Activated CD4-positive, alpha-beta T cell treated with anti-CD3 and anti-CD28 coated beads, Interleukin-2, Interleukin-6, amounts not matched to agents 100 ng/mL and 50 ng/mL, durations not matched to agents 16 hours and 8 hours (primary cell): Measurements from ENCODE around the gene SPCS3.
"Not testable (repeated sequence)": the region's sequence is repeated elsewhere in the genome, so short reads cannot be mapped to it uniquely, and the experiment has no call there.

Experiments
- DNase-seq: peaks from one replicate; pipeline ENCODE4 v3.0.0-alpha.2; 2020

Gene SPCS3

DNA sequence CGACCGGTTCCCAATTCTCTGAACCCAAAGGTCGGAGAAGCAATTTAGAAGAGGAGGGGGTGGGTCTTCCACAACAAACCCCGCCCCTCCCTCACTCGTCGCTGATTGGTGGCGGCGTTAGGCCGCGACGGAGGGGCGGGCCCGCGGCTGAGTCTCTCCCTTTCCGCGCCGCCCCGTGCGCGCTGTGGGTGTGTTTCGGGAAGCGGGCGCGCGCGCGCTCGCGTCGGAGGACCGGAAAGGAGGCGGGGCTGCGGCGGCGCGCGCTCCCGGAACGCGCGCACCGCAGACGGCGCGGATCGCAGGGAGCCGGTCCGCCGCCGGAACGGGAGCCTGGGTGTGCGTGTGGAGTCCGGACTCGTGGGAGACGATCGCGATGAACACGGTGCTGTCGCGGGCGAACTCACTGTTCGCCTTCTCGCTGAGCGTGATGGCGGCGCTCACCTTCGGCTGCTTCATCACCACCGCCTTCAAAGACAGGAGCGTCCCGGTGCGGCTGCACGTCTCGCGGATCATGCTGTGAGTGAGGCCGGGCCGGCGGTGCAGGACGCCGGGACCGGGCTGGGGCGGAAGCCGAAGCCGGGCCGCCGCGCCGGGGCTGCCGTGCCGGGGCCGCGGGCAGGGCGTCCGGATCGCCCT, at the start of gene SPCS3:
Gene SPCS3 (plus strand): TSS at position 263 of the 636 bp plus-strand sequence. CDS start 111 bp downstream, at position 374.
- DNase-seq = peak; percentile 96

DNA sequence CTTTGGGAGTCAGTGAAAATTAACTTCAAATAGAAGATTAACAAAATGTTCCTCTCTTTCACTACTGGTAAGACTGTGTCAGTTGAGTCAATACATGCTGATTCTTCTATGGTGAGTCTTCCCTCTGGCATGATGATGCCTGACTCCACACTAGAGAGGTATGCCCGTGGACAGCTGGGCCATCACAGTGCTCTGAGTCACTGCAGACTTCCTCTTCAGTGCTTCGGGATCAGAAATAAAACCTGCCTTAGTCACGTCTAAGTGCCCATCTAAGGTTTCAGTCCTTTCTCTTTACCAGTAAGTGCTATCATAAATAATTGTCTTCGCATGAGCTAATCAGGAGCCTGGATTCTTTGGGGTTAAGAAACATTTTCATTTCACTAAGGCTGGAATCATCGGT, 49.1 kb upstream of the SPCS3 start:
- DNase-seq = no peak

- DNase-seq = no peak
Measured at GRCh38 chr4:176271749-176272148, 48.0 kb upstream of the SPCS3 start.

GRCh38 chr4:176272799-176273198, 47.0 kb upstream of the SPCS3 start:
- no peak for DNase-seq

GRCh38 chr4:176273736-176274135, 46.0 kb upstream of the SPCS3 start:
- no peak for DNase-seq

- DNase-seq = no peak
Measured at GRCh38 chr4:176274441-176274840, 45.3 kb upstream of the SPCS3 start.

GRCh38 chr4:176276710-176277109, 43.1 kb upstream of the SPCS3 start:
- no peak for DNase-seq

DNA sequence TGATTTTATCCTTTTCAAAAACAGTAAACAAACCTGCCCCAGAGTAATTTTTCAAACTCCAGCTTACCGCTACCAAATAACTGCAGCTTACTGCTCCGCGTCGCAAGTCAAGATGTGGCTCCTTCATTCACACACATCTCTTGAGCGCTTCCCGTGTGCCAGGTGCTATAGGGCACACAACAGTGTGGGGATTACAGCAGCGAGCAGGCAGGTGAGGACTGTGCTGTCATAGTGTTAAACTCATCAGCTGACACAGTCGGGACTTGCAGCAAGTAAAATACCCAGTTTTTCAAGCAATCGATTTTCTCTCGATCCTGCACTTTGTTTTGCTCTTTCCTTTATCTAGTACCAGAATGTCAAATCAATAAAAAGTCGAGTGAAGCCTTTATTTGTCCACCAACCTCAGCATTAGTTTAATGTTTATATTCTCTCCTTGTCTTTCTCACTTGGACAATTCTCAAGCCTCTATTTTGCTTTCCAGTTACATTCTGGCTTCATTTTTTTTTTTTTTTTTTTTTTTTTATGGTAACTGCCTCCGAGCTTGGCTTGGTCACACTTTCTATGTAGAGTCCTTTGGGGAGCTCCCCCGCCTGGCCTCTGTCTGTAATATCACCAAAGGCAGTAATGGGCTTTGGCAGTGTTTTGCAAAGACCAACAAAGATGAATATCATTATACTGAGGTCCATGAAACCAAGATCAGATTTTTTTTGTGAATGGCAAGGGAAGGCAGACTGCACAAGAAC, 42.4 kb upstream of the SPCS3 start:
- DNase-seq = peak; percentile 16

DNA sequence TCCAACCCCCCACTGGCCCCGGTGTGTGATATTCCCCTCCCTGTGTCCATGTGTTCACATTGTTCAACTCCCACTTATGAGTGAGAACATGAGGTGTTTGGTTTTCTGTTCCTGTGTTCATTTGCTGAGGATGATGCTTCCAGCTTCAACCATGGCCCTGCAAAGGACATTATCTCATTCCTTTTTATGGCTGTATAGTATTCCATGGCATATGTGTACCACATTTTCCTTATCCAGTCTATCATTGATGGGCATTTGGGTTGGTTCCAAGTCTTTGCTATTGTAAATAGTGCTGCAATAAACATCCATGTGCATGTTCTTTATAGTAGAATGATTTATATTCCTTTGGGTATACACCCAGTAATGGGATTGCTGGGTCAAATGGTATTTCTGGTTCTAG, 40.2 kb upstream of the SPCS3 start:
- not testable (repeated sequence) for DNase-seq

- no peak for DNase-seq
Measured at GRCh38 chr4:176286728-176287127, 33.0 kb upstream of the SPCS3 start.

- no peak for DNase-seq
Measured at GRCh38 chr4:176287546-176287945, 32.2 kb upstream of the SPCS3 start.

DNA sequence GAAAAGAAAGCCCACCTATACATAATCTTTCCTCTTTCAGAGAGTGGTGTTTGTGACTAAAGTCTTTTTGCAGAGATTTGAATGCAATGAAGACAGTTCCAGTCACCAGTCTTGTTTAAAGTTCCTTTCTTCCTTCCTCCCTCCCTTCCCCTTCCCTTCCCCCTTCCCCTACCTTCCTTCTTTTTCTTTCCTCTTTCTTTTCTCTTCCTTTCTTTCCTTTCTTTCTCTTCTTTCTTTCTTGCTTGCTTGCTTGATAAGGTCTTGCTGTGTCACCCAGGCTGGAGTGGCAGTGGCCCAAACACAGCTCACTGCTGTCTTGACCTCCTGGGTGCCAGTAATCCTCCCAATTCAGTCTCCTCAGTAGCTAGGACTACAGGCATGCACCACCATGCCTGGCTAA, 31.7 kb upstream of the SPCS3 start:
- no peak for DNase-seq

- no peak for DNase-seq
Measured at GRCh38 chr4:176289561-176289960, 30.2 kb upstream of the SPCS3 start.

GRCh38 chr4:176290520-176290919, 29.2 kb upstream of the SPCS3 start:
- no peak for DNase-seq

GRCh38 chr4:176291748-176292147, 28.0 kb upstream of the SPCS3 start:
- DNase-seq = no peak

- no peak for DNase-seq
Measured at GRCh38 chr4:176292920-176293319, 26.8 kb upstream of the SPCS3 start.

GRCh38 chr4:176293660-176294059, 26.1 kb upstream of the SPCS3 start:
- no peak for DNase-seq

GRCh38 chr4:176295907-176296306, 23.9 kb upstream of the SPCS3 start:
- DNase-seq = not testable (repeated sequence)

- DNase-seq = no peak
Measured at GRCh38 chr4:176298664-176299063, 21.1 kb upstream of the SPCS3 start.

GRCh38 chr4:176300036-176300435, 19.7 kb upstream of the SPCS3 start:
- DNase-seq = no peak

GRCh38 chr4:176300565-176300964, 19.2 kb upstream of the SPCS3 start:
- no peak for DNase-seq

GRCh38 chr4:176302283-176303275, 17.2 kb upstream of the SPCS3 start:
- DNase-seq = no peak

GRCh38 chr4:176303938-176304337, 15.8 kb upstream of the SPCS3 start:
- no peak for DNase-seq
